Kidney epithelial cell (primary cell): Measurements from ENCODE around the gene FAM234A. TPM values are rescaled to one million over a fixed set of nuclear protein-coding genes. Genes with fewer than 3 reads are reported as not detected.

Source experiments
- DNase-seq: peaks from one replicate; pipeline ENCODE4 v3.0.0-alpha.2; 2010; ENCODE audit warnings: low read depth
- H3K27me3 ChIP-seq: 2 replicates; pipeline ENCODE4 v1.6.0; 2011; ENCODE audit warnings: low read length; ENCODE audit not compliant: control insufficient read depth, insufficient read depth
- H3K36me3 ChIP-seq: 2 replicates; pipeline ENCODE4 v1.5.1; 2011; ENCODE audit warnings: low read length; ENCODE audit not compliant: control insufficient read depth, insufficient read depth
- H3K4me3 ChIP-seq: 2 replicates; pipeline ENCODE4 v1.5.1; 2011; ENCODE audit warnings: low read depth, mild to moderate bottlenecking, control low read depth, low read length
- CTCF ChIP-seq: IDR thresholded peaks from 2 replicates; pipeline ENCODE4 v1.5.1; 2011; ENCODE audit warnings: mild to moderate bottlenecking, moderate library complexity, low read length, control low read depth, inconsistent platforms; ENCODE audit not compliant: insufficient read depth, poor library complexity, severe bottlenecking
- total RNA-seq: library from RNA; depleted of rRNA; stranded (reverse); fragments of >200 nt; gene quantifications from 2 replicates; pipeline ENCODE4 v1.2.3, GENCODE V29; 2015

The FAM234A gene
- total RNA-seq, 1 donor from 2014 or later: 97.5 TPM

- TF ChIP-seq CTCF: no peak
- H3K36me3 ChIP-seq: no peaks in the 10 kb centered on the region
Observed at GRCh38 chr16:307691-308312, 73.2 kb downstream of the FAM234A start.

GRCh38 chr16:309476-309875, 74.9 kb downstream of the FAM234A start:
- Histone ChIP-seq H3K27me3 (no peaks in the 10 kb centered on the region), H3K4me3 (no peak overlapping the region), H3K36me3 (no peaks in the 10 kb centered on the region)
- DNase-seq: no peak
- TF ChIP-seq CTCF: no peak

More at GRCh38 chr16:307691-308312, 73.2 kb downstream of the FAM234A start:
- Histone ChIP-seq H3K4me3 (no peak overlapping the region), H3K27me3 (no peaks in the 10 kb centered on the region)
- no peak for DNase-seq

GRCh38 chr16:311725-312124, 77.1 kb downstream of the FAM234A start:
- H3K4me3 ChIP-seq: no peak overlapping the region
- no peak for DNase-seq
- TF ChIP-seq CTCF: no peak
- H3K36me3 ChIP-seq: no peaks in the 10 kb centered on the region
- H3K27me3 ChIP-seq: no peaks in the 10 kb centered on the region

- DNase-seq: no peak
- H3K4me3 ChIP-seq: no peak overlapping the region
- TF ChIP-seq CTCF: no peak
- no peaks in the 10 kb centered on the region for H3K27me3 ChIP-seq
- H3K36me3 ChIP-seq: no peaks in the 10 kb centered on the region
Observed at GRCh38 chr16:314351-314750, 79.7 kb downstream of the FAM234A start.

- Histone ChIP-seq H3K4me3 (no peak overlapping the region), H3K27me3 (no peaks in the 10 kb centered on the region), H3K36me3 (no peaks in the 10 kb centered on the region)
- no peak for DNase-seq
- TF ChIP-seq CTCF: no peak
Observed at GRCh38 chr16:314795-315299, 80.2 kb downstream of the FAM234A start.

Other genes starting within 250 kb of the FAM234A start
- 5.5 and 7.8 TPM in 2 replicates for gene POLR3K, start 181.2 kb upstream of the FAM234A start, total RNA-seq
- gene SNRNP25, start 181.0 kb upstream of the FAM234A start, total RNA-seq: 12.7 and 25.4 TPM in 2 replicates
- 36.0 and 40.2 TPM in 2 replicates for gene RHBDF1, start 162.2 kb upstream of the FAM234A start, total RNA-seq
- 130 and 141 TPM in 2 replicates for gene MPG, start 156.6 kb upstream of the FAM234A start, total RNA-seq
- gene NPRL3, start 96.1 kb upstream of the FAM234A start, total RNA-seq: 29.2 and 37.5 TPM in 2 replicates
- gene HBZ, start 82.2 kb upstream of the FAM234A start, total RNA-seq: not detected in 2 replicates
- gene HBM, start 68.8 kb upstream of the FAM234A start, total RNA-seq: not detected in 2 replicates
- not detected in 2 replicates for gene HBA2, start 61.9 kb upstream of the FAM234A start, total RNA-seq
- gene HBA1, start 58.1 kb upstream of the FAM234A start, total RNA-seq: 0.41 TPM in 1 of 2 replicates, not detected in the other
- 0.96 and 1.6 TPM in 2 replicates for gene HBQ1, start 54.4 kb upstream of the FAM234A start, total RNA-seq
- gene LUC7L, start 5.4 kb upstream of the FAM234A start, total RNA-seq: 61.8 and 109 TPM in 2 replicates
- gene RGS11, start 41.1 kb downstream of the FAM234A start, total RNA-seq: 0.21 TPM in 1 of 2 replicates, not detected in the other
- gene ARHGDIG, start 45.8 kb downstream of the FAM234A start, total RNA-seq: 0.62 and 0.96 TPM in 2 replicates
- not detected in 2 replicates for gene PDIA2, start 48.3 kb downstream of the FAM234A start, total RNA-seq
- gene AXIN1, start 117.9 kb downstream of the FAM234A start, total RNA-seq: 40.5 and 43.0 TPM in 2 replicates
- 107 and 137 TPM in 2 replicates for gene MRPL28, start 135.7 kb downstream of the FAM234A start, total RNA-seq
- gene PGAP6, start 147.2 kb downstream of the FAM234A start, total RNA-seq: 114 and 160 TPM in 2 replicates
- 97.2 and 126 TPM in 2 replicates for gene NME4, start 162.4 kb downstream of the FAM234A start, total RNA-seq
- gene DECR2, start 167.1 kb downstream of the FAM234A start, total RNA-seq: 15.1 and 27.0 TPM in 2 replicates
- gene RAB11FIP3, start 190.8 kb downstream of the FAM234A start, total RNA-seq: 34.5 and 36.2 TPM in 2 replicates